PFSK-1 (cell line): ENCODE results near the gene FAM53A. TPM values are rescaled to one million over a fixed set of nuclear protein-coding genes. Genes with fewer than 3 reads are reported as not detected.

ENCODE experiments used
- FOXP2 ChIP-seq: optimal IDR thresholded peaks from 2 replicates; pipeline ENCODE3; 2011; ENCODE audit warnings: borderline replicate concordance, control low read depth, inconsistent platforms; ENCODE audit not compliant: insufficient read depth; ENCODE audit errors: extremely low read length, extremely low read depth
- POLR2AphosphoS5 ChIP-seq: IDR thresholded peaks from 2 replicates; pipeline ENCODE4 v1.6.1; 2012; ENCODE audit warnings: low read depth, mild to moderate bottlenecking, control low read depth, low read length, moderate library complexity
- SIN3A ChIP-seq: IDR thresholded peaks from 2 replicates; pipeline ENCODE4 v1.6.1; 2012; ENCODE audit warnings: mild to moderate bottlenecking, low read length, moderate library complexity, borderline replicate concordance; ENCODE audit not compliant: insufficient read depth
- TAF1 ChIP-seq: IDR thresholded peaks from 2 replicates; pipeline ENCODE4 v1.6.1; 2012; ENCODE audit warnings: low read length, control low read depth, borderline replicate concordance; ENCODE audit not compliant: insufficient read depth
- polyA plus RNA-seq: library from polyadenylated mRNA; unstranded; fragments of >200 nt; gene quantifications from one replicate; pipeline ENCODE4 v1.2.1, GENCODE V29; 2012; ENCODE audit warnings: low read depth, missing spikeins; ENCODE audit not compliant: insufficient read length
- TF ChIP-seq, protein P1 (sequence below), 2 experiments: IDR thresholded peaks; 2 replicates each; pipeline versions ENCODE4 v1.6.1 to v1.8.0; 2011 to 2012; ENCODE audit warnings: low read depth in 2 of 2, low read length in 2 of 2, control low read depth in 1 of 2, inconsistent platforms in 1 of 2, mild to moderate bottlenecking in 1 of 2, moderate library complexity in 1 of 2; ENCODE audit not compliant: insufficient read depth in 1 of 2

Gene FAM53A, protein sequence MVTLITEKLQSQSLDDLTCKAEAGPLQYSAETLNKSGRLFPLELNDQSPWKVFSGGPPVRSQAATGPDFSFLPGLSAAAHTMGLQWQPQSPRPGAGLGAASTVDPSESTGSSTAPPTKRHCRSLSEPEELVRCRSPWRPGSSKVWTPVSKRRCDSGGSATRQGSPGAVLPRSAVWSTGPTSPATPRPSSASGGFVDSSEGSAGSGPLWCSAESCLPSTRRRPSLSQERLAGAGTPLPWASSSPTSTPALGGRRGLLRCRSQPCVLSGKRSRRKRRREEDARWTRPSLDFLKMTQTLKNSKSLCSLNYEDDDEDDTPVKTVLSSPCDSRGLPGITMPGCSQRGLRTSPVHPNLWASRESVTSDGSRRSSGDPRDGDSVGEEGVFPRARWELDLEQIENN
- polyA plus RNA-seq: 1.3 TPM

DNA sequence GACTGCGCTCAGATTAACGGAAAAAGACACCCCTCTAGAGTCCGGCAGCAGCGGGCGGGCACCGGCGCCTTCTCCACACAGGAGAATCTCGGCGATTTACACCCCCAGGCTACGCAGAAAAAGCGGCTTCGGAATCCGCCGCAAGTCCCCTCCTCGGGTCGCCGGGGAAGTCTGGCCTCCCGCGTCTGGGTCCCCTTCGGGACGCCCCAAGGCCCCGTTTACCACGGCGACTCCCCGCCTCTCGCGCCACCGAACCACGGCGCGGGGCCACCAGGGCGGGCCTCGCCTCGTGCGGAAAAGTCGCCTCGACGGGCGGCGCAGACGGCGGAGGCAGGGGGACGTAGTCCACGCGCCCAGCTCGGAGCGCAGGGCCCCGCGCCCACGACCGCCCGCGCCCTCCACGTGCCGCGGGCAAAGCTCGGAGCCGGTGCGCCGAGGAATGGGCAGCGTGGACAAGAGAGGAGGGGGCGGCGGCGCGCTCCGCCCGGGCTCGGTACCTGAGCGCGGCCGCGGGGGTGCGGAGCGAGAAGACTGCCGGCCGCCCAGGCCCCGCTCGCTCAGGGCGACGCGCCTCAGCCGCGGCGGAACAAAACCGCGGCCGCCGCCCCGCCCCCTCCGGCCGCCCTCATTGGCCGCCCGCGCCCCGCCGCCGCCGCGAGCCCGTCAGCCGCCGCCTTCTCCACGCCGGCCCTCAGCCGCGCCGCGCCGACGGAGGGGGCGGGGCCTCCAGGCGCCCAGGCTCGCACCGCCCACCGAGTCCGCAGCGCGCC, at the start of gene FAM53A:
Gene FAM53A, minus strand, starts transcription at position 578 of the 770 bp plus-strand sequence. CDS start 15,572 bp downstream, outside the sequence.
- TF ChIP-seq TAF1: no peak
- TF ChIP-seq POLR2AphosphoS5: 0 out of 2 replicates have a peak, but pooled peaks have one; percentile 19

DNA sequence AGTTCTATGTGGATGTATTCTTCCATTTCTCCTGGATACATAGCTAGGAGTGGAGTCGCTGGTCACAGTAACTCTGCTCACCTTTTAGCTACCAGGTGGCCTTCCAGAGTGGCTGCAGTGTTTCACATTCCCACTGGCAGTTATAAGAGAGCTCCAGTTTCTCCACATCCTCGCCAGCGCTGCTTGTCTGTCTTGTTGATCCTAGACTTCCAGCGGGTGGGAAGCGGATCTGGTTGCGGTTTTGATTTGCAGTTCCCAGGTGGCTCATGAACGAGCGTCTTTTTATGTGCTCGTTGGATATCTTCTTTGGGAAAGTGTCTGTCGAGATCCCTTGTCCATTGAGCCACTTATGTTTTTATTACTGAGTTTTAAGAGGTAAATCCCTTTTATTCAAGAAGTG, 48.8 kb upstream of the FAM53A start:
- TF ChIP-seq FOXP2: no peak
- TF ChIP-seq SIN3A: no peak
- TF ChIP-seq, protein P1, sequence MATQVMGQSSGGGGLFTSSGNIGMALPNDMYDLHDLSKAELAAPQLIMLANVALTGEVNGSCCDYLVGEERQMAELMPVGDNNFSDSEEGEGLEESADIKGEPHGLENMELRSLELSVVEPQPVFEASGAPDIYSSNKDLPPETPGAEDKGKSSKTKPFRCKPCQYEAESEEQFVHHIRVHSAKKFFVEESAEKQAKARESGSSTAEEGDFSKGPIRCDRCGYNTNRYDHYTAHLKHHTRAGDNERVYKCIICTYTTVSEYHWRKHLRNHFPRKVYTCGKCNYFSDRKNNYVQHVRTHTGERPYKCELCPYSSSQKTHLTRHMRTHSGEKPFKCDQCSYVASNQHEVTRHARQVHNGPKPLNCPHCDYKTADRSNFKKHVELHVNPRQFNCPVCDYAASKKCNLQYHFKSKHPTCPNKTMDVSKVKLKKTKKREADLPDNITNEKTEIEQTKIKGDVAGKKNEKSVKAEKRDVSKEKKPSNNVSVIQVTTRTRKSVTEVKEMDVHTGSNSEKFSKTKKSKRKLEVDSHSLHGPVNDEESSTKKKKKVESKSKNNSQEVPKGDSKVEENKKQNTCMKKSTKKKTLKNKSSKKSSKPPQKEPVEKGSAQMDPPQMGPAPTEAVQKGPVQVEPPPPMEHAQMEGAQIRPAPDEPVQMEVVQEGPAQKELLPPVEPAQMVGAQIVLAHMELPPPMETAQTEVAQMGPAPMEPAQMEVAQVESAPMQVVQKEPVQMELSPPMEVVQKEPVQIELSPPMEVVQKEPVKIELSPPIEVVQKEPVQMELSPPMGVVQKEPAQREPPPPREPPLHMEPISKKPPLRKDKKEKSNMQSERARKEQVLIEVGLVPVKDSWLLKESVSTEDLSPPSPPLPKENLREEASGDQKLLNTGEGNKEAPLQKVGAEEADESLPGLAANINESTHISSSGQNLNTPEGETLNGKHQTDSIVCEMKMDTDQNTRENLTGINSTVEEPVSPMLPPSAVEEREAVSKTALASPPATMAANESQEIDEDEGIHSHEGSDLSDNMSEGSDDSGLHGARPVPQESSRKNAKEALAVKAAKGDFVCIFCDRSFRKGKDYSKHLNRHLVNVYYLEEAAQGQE (IDR thresholded peaks at IDR 0.05; ENCODE audit: insufficient read depth in 1 of 2, low read depth in 2 of 2, low read length in 2 of 2): no peak
- TF ChIP-seq POLR2AphosphoS5: no peak
- no peak for TF ChIP-seq TAF1

DNA sequence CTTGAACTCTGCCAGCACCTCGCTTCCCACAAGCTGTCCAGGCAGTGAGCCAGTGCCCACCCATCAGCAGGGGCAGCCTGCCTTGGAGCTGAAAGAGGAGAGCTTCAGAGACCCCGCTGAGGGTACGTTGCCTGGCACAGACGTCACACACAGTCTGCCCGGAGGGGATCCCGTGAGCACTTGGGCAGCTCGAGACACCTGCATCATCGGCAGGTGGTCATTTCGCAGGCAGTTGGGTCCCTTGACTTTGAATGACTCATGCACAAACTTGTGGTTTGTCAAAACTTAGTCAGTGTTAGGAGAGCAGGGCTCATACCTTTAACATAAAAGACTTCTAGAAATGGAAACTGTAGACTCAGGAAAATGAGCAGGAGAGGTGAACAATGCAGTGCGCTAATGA, 47.1 kb upstream of the FAM53A start:
- TF ChIP-seq, protein P1 (IDR thresholded peaks at IDR 0.05; ENCODE audit: insufficient read depth in 1 of 2, low read depth in 2 of 2, low read length in 2 of 2): no peak
- TF ChIP-seq FOXP2 (no peak), POLR2AphosphoS5 (no peak), SIN3A (no peak), TAF1 (no peak)

DNA sequence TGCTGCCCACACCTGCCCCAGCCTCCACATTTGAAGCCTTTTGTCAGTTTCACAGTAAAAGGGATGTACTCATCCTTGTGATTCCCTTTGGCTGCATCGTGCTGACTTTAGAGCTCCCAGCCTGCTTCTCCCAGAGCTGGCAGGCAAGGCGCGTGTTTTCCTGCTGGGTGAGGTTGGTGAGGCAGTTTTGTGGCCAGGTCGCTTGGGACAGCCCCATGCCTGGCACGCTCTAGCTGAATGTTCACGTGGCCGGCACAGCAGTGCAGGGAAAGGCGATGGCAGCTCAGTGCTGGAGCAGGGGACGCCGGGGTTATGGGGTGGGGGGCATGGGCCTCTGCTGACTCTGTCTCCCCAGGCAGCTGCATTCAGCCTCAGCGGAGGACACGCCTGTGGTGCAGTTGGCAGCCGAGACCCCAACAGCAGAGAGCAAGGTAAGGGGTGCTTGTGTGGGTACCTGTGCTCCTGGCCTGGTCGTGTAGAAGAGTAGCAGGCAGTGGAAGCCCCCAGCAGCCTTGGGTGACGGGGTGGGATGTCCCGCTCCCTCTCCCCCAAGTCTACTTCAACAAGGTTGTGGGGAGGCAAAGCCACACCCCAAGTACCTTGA, 46.5 kb upstream of the FAM53A start:
- TF ChIP-seq FOXP2: no peak
- TF ChIP-seq POLR2AphosphoS5: no peak
- no peak for TF ChIP-seq SIN3A
- no peak for TF ChIP-seq TAF1
- TF ChIP-seq, protein P1 (IDR thresholded peaks at IDR 0.05; ENCODE audit: insufficient read depth in 1 of 2, low read depth in 2 of 2, low read length in 2 of 2): no peak

DNA sequence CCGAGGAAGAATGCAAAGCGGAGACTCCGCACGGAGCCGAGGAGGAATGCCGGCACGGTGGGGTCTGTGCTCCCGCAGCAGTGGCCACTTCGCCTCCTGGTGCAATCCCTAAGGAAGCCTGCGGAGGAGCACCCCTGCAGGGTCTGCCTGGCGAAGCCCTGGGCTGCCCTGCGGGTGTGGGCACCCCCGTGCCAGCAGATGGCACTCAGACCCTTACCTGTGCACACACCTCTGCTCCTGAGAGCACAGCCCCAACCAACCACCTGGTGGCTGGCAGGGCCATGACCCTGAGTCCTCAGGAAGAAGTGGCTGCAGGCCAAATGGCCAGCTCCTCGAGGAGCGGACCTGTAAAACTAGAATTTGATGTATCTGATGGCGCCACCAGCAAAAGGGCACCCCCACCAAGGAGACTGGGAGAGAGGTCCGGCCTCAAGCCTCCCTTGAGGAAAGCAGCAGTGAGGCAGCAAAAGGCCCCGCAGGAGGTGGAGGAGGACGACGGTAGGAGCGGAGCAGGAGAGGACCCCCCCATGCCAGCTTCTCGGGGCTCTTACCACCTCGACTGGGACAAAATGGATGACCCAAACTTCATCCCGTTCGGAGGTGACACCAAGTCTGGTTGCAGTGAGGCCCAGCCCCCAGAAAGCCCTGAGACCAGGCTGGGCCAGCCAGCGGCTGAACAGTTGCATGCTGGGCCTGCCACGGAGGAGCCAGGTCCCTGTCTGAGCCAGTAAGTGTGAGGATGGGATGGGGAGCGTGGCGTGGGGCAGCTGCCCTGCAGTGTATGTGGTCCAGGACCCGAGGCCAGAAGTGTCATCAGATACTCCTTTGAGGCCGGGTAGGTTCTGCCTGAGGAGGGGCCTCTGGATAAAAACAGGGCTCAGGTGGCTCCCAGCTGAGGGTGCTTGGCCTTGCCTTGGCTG, 44.2 kb upstream of the FAM53A start:
- TF ChIP-seq SIN3A (no peak), POLR2AphosphoS5 (no peak), TAF1 (no peak), FOXP2 (no peak)
- TF ChIP-seq, protein P1 (IDR thresholded peaks at IDR 0.05; ENCODE audit: insufficient read depth in 1 of 2, low read depth in 2 of 2, low read length in 2 of 2): no peak
